Measurements from ENCODE around the gene NDUFB11. TPM values are rescaled to one million over a fixed set of nuclear protein-coding genes. Genes with fewer than 3 reads are reported as not detected.

NDUFB11 gene
- total and polyA plus RNA-seq, 2 donors (not counting 1 experiment from before 2014, with no cell fraction given) = 56.8 to 59.7 TPM

DNA sequence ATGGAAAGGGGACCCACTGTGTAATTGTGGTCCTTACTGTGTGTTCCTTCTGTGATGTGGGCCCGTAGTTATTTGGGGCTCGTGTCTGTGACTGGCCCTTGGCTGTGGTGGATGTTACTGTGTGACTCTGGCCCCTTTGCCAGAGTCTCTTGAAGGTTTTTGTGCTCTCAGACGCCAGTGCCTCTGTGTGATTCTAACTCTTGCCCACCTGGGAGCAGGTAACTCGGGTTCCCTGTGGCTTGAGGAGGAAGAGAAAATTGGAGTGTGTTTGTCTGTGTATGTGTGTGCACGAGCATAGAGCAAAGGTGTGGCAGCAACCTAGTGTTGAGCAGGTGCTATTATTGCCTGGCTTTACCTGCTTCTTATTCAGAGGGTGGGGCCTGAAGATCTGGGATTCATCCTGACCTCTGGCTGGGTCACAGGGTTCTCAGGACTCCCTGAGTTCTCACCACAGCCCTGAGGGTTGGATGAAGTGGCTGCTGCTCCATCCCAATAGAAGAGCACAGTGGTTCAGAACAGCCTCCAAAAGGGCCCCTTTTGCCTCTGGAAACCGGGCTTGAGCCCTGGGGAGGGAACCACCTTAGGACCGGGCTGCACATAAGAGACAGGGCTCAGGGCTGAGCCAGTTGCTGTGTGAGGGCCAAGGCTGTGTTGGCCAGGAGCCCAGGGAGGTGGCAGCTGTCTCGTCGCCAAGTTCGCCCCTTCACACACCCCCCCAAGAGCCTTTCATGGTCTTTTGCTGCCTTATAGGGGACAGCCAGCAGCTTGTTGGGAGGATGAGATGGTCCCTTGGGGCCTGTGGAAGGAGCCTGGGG, 1.8 kb upstream of the NDUFB11 start:
- Mint-ChIP-seq H3K9me3 (ENCODE audit: insufficient read depth) (no peaks in the 10 kb centered on the region), H3K4me3 (peak overlapping the region; percentile 97), H3K27me3 (no peaks in the 10 kb centered on the region), H3K4me1 (peaks cover 35% of the 10 kb centered on the region), H3K27ac (peak overlapping the region; percentile 99)
- H3K27ac ChIP-seq (ENCODE audit: low read length in 2 of 2) = peak overlapping the region in 1 of 2 donors; percentile 95
- peaks cover 57% of the 10 kb centered on the region for H3K79me2 ChIP-seq (ENCODE audit: control insufficient read depth, insufficient read depth, low read length)
- H3K4me3 ChIP-seq (ENCODE audit: control extremely low read depth in 1 of 5, extremely low read depth in 1 of 5, insufficient read depth in 1 of 5, low read depth in 2 of 5, low read length in 4 of 5) = peak overlapping the region; percentile 16 to 83 (median 71)
- CTCF ChIA-PET = no interaction called here
- DNase-seq (no peak), ATAC-seq (ENCODE audit: low read depth) (no peak)
- H3K9ac ChIP-seq (ENCODE audit: low read length) = peak overlapping the region; percentile 79
- POLR2A ChIA-PET = no interaction called here
- WGBS (ENCODE audit: insufficient coverage) = 3% methylated on average over 6 of the region's 10 CpGs
- H3K27me3 ChIP-seq (replicated peaks in 1 of 4; ENCODE audit: control extremely low read depth in 1 of 4, control insufficient read depth in 3 of 4, insufficient read depth in 4 of 4, low read length in 3 of 4) = no peaks in the 10 kb centered on the region
- peak overlapping the region; percentile 77 for H3K4me2 ChIP-seq (replicated peaks; ENCODE audit: low read depth, low read length, poor library complexity, severe bottlenecking)
- no peaks in the 10 kb centered on the region for H3K9me3 ChIP-seq (ENCODE audit: control extremely low read depth in 1 of 3, control insufficient read depth in 2 of 3, insufficient read depth in 1 of 3, low read length in 2 of 3)
- H3K36me3 ChIP-seq (replicated peaks in 1 of 2; ENCODE audit: control extremely low read depth in 1 of 2, control insufficient read depth in 1 of 2, extremely low read depth in 1 of 2, insufficient read depth in 2 of 2, low read length in 1 of 2) = peaks cover 0 to 7% of the 10 kb centered on the region in 2 experiments
- intact Hi-C loops (cut with micrococcal nuclease) = loop anchor here (5.0 kb wide), 1 partner anchor 86 kb away; the partner anchor contains the start of gene USP11
- TF ChIP-seq EZH2 (IDR thresholded peaks at IDR 0.05; ENCODE audit: borderline replicate concordance, insufficient read depth, low read depth, low read length, poor library complexity, severe bottlenecking) (no peak), CTCF (IDR thresholded peaks at IDR 0.05) (no peak)
- peaks cover 12% of the 10 kb centered on the region for H4K20me1 ChIP-seq (ENCODE audit: control insufficient read depth, insufficient read depth, low read length, poor library complexity, severe bottlenecking)
- H2AFZ ChIP-seq (ENCODE audit: insufficient read depth, low read depth, low read length, poor library complexity, severe bottlenecking) = no peak overlapping the region
- H3K4me1 ChIP-seq (ENCODE audit: control insufficient read depth in 2 of 2, insufficient read depth in 2 of 2, low read length in 2 of 2) = peaks cover 20 to 32% of the 10 kb centered on the region in 2 donors

Measured in B cell (primary cell).